Bronchial epithelial cell (primary cell): ENCODE measurements around the gene PHOX2B. TPM values are rescaled to one million over a fixed set of nuclear protein-coding genes. Genes with fewer than 3 reads are reported as not detected.

Source experiments
- DNase-seq: peaks from one replicate; pipeline ENCODE4 v3.0.0-alpha.2; 2010; ENCODE audit warnings: low read depth
- FAIRE-seq: peaks from 2 replicates; lab custom pipeline; 2011; peaks lifted over from hg19 to GRCh38; lab: Jason Lieb, UNC
- H3K27me3 ChIP-seq: 2 replicates; pipeline ENCODE4 v1.5.1; 2011; ENCODE audit warnings: low read length; ENCODE audit not compliant: control insufficient read depth, insufficient read depth
- H3K36me3 ChIP-seq: 2 replicates; pipeline ENCODE4 v1.5.1; 2011; ENCODE audit warnings: low read length; ENCODE audit not compliant: control insufficient read depth, insufficient read depth
- H3K4me3 ChIP-seq: 2 replicates; pipeline ENCODE4 v1.5.1; 2011; ENCODE audit warnings: mild to moderate bottlenecking, low read depth, low read length, control low read depth
- total RNA-seq: library from RNA; depleted of rRNA; stranded (reverse); fragments of >200 nt; gene quantifications from 2 replicates; pipeline ENCODE4 v1.2.1, GENCODE V29; 2014
- TF ChIP-seq, protein P1 (sequence below): IDR thresholded peaks from 2 replicates; pipeline ENCODE4 v1.5.1; 2011; ENCODE audit warnings: mild to moderate bottlenecking, moderate library complexity, low read length, control low read depth, inconsistent platforms; ENCODE audit not compliant: insufficient read depth, severe bottlenecking

The PHOX2B gene
- total RNA-seq, 1 donor from 2014 or later, result not detected

DNA sequence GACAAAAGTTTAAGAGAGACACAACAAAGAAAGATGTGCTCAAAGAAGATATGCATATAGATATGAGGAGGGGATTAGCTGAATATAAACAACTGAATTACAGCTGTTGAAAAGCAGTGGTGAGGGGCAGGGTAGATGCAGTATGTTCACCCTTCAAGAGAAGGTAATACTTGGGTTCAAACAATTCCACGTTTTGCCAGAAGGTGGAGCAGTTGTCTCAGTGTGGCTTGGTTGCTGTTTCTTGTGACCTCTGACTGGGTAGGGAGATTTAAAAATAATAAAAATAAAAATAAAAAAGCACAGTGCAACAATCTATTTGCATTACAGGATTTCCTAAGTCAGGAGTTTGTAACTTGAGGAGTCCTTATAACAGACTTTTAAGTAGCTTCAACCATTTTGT, 23.3 kb downstream of the PHOX2B start:
- Histone ChIP-seq H3K4me3 (no peak overlapping the region), H3K36me3 (no peaks in the 10 kb centered on the region), H3K27me3 (peaks cover 2% of the 10 kb centered on the region)
- no peak for FAIRE-seq
- no peak for DNase-seq
- TF ChIP-seq, protein P1, sequence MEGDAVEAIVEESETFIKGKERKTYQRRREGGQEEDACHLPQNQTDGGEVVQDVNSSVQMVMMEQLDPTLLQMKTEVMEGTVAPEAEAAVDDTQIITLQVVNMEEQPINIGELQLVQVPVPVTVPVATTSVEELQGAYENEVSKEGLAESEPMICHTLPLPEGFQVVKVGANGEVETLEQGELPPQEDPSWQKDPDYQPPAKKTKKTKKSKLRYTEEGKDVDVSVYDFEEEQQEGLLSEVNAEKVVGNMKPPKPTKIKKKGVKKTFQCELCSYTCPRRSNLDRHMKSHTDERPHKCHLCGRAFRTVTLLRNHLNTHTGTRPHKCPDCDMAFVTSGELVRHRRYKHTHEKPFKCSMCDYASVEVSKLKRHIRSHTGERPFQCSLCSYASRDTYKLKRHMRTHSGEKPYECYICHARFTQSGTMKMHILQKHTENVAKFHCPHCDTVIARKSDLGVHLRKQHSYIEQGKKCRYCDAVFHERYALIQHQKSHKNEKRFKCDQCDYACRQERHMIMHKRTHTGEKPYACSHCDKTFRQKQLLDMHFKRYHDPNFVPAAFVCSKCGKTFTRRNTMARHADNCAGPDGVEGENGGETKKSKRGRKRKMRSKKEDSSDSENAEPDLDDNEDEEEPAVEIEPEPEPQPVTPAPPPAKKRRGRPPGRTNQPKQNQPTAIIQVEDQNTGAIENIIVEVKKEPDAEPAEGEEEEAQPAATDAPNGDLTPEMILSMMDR, result no peak

DNA sequence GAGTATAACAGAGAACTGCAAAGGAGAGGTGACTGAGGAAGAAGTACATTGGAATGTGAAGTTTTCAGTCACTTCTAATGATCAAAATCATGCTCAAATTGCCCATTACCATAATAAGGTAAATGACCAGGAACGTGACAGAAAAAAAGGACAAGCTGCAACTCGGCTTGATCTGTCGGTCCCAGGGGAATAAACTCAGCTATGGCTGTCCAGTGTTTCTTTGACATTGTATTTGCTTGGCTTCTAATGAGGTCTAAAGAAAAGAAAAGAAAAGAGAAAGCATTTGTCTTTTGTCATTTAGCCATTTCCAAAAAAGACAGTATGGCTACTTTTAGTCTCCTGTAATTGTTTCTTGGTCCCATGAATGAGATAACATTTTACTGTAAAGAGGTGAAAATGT, 25.2 kb downstream of the PHOX2B start:
- no peak for DNase-seq
- Histone ChIP-seq H3K36me3 (no peaks in the 10 kb centered on the region), H3K27me3 (no peaks in the 10 kb centered on the region), H3K4me3 (no peak overlapping the region)
- TF ChIP-seq, protein P1, result no peak
- FAIRE-seq, result no peak

DNA sequence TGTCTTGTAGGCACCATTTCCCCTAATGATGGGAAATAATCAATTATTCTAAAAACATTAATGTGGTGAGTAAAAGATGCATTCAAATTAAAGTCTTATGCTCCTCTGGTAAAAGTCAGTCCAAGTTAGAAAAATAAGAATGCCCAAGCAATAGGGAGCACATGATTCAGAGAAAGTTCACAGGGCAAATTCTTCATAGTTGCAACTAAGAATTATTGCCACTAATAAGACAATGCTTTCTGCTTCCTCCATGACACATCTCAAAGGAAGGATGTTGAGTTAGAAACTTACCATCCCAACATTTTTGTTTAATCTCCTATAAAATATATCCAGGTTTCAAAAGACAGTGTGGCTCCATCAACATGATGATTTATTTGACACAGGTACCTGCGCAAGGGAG, 26.3 kb downstream of the PHOX2B start:
- DNase-seq, result no peak
- FAIRE-seq, result no peak
- TF ChIP-seq, protein P1, result no peak
- no peaks in the 10 kb centered on the region for H3K27me3 ChIP-seq
- H3K4me3 ChIP-seq, result no peak overlapping the region
- H3K36me3 ChIP-seq, result no peaks in the 10 kb centered on the region

DNA sequence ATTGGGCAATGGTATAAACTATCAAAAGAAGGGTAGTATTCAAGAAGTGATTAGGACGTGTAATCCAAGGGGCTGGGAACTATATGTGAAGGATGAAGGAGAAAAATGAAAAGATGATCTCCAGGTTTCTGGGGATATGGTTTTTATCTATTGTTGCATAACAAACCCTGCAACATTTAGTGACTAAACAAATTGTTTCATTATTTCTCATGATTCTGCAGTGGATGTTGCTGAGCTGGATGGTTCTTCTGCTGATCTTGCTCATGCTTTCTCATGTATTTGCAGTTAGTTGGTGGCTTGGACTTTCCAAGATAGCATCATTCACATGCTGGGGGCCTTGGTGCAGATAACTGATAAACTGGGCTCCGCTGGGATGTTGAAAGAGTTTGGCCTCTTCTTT, 29.1 kb downstream of the PHOX2B start:
- no peak for FAIRE-seq

DNA sequence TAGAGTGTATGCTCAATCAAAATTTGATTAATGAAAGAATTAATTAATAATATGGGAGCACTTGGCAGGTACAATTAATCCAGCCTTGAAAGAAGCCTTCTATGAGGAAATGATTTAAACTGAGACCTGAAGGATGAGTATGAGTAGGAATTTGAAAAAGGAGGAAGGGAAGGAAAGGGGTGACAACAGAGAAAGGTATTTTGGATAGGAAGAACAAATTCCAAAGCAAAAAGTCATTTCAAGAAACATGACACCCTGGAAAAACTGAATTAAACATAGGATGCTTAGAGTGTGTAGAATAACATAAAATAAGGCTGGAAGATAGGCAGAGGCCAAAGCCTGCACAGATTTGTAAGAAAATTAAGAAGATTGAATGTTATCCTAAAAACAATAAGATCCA, 29.6 kb downstream of the PHOX2B start:
- Histone ChIP-seq H3K36me3 (no peaks in the 10 kb centered on the region), H3K4me3 (no peak overlapping the region), H3K27me3 (no peaks in the 10 kb centered on the region)
- TF ChIP-seq, protein P1, result no peak
- FAIRE-seq, result no peak
- DNase-seq, result peak; percentile 81

More for the DNA sequence above, 29.1 kb downstream of the PHOX2B start:
- H3K27me3 ChIP-seq, result no peaks in the 10 kb centered on the region
- peak; percentile 70 for DNase-seq
- TF ChIP-seq, protein P1, result no peak
- no peak overlapping the region for H3K4me3 ChIP-seq
- no peaks in the 10 kb centered on the region for H3K36me3 ChIP-seq

DNA sequence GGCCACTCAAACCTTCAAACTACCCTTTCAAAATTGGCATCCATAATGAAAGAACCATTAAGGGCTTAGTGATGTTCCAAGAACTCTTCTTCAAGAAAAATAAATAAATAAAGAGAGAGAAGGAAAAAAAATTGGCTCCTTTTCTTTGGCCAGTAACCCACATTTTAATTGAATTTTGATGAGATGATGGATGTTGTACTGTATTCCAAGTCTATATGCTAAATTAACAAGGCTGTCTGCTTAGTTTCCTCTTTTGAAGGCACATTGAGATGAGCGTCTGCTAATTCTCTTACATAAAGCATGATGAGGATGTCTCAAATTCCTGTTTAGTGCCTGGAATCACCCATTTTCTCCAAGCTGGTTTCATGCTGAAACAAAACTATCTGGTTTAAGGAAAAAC, 33.4 kb downstream of the PHOX2B start:
- no peaks in the 10 kb centered on the region for H3K36me3 ChIP-seq
- H3K27me3 ChIP-seq, result no peaks in the 10 kb centered on the region
- H3K4me3 ChIP-seq, result no peak overlapping the region
- DNase-seq (no peak), FAIRE-seq (no peak)
- TF ChIP-seq, protein P1, result no peak
